HG02763 (cell line): ENCODE data around the gene B3GNT3.
"Not testable (repeated sequence)": the region's sequence is repeated elsewhere in the genome, so short reads cannot be mapped to it uniquely, and the experiment has no call there.

ENCODE experiments used
- ATAC-seq: cut with Tn5 transposase; IDR thresholded peaks from one replicate; pipeline ENCODE4 v1.9.1; 2021; ENCODE audit warnings: mild to moderate bottlenecking, moderate library complexity; ENCODE audit not compliant: unreplicated experiment

B3GNT3 gene

GRCh38 chr19:17766543-17767131, 28.3 kb upstream of the B3GNT3 start:
- ATAC-seq = no peak

GRCh38 chr19:17767559-17767958, 27.4 kb upstream of the B3GNT3 start:
- no peak for ATAC-seq

- ATAC-seq = no peak
These were observed 24.3 kb upstream of the B3GNT3 start for GRCh38 chr19:17770613-17771012.

- no peak for ATAC-seq
These were observed 22.8 kb upstream of the B3GNT3 start for GRCh38 chr19:17772172-17772571.

GRCh38 chr19:17775245-17775927, 19.6 kb upstream of the B3GNT3 start:
- ATAC-seq = no peak

- peak; percentile 80 for ATAC-seq
These were observed 18.7 kb upstream of the B3GNT3 start for GRCh38 chr19:17775991-17776803.

- ATAC-seq = not testable (repeated sequence)
These were observed 17.1 kb upstream of the B3GNT3 start for GRCh38 chr19:17777840-17778239.

- no peak for ATAC-seq
These were observed 16.5 kb upstream of the B3GNT3 start for GRCh38 chr19:17778251-17778967.

- no peak for ATAC-seq
These were observed 15.7 kb upstream of the B3GNT3 start for GRCh38 chr19:17778968-17779929.

- no peak for ATAC-seq
These were observed 14.2 kb upstream of the B3GNT3 start for GRCh38 chr19:17780781-17781180.

GRCh38 chr19:17783721-17784120, 11.2 kb upstream of the B3GNT3 start:
- ATAC-seq = not testable (repeated sequence)

- ATAC-seq = no peak
These were observed 10.5 kb upstream of the B3GNT3 start for GRCh38 chr19:17784201-17785008.

GRCh38 chr19:17787274-17787913, 7.5 kb upstream of the B3GNT3 start:
- no peak for ATAC-seq

GRCh38 chr19:17788632-17789031, 6.3 kb upstream of the B3GNT3 start:
- ATAC-seq = no peak

- no peak for ATAC-seq
These were observed 4.7 kb upstream of the B3GNT3 start for GRCh38 chr19:17790059-17790780.

- ATAC-seq = no peak
These were observed 567 bp upstream of the B3GNT3 start for GRCh38 chr19:17794412-17794730.

GRCh38 chr19:17795495-17795856, 538 bp downstream of the B3GNT3 start:
- no peak for ATAC-seq
